Heart right ventricle (tissue), 16 donors: Measurements from ENCODE around the gene MSANTD1. TPM values are rescaled to one million over a fixed set of nuclear protein-coding genes. Genes with fewer than 3 reads are reported as not detected.

ENCODE experiments used
- ATAC-seq, 8 donors: fragments of 200-7000 bp; cut with Tn5 transposase; one replicate each; pipeline ENCODE4 v1.9.1; 2020; ENCODE audit warnings: mild to moderate bottlenecking in 8 of 8, moderate library complexity in 8 of 8, moderate number of reproducible peaks in 1 of 8
- DNase-seq, 2 donors: peaks; one replicate each; pipeline ENCODE4 v3.0.0-alpha.2; 2020
- H3K27ac ChIP-seq, 10 donors: fragments of 200-600 bp; sonication (generic) in 2 of 10; one replicate each; pipeline versions ENCODE4 v1.5.0 to v1.8.0; 2020 to 2022; ENCODE audit warnings: mild to moderate bottlenecking in 3 of 10
- H3K27me3 ChIP-seq, 7 donors: fragments of 200-600 bp; one replicate each; pipeline ENCODE4 v1.8.0; 2021 to 2022; ENCODE audit warnings: mild to moderate bottlenecking in 2 of 7
- H3K36me3 ChIP-seq, 9 donors: fragments of 200-600 bp; sonication (generic) in 1 of 9; one replicate each; pipeline versions ENCODE4 v1.5.0 to v1.8.0; 2020 to 2022; ENCODE audit warnings: mild to moderate bottlenecking in 2 of 9
- H3K4me1 ChIP-seq, 9 donors: fragments of 200-600 bp; sonication (generic) in 1 of 9; one replicate each; pipeline versions ENCODE4 v1.5.0 to v1.8.0; 2020 to 2022; ENCODE audit warnings: mild to moderate bottlenecking in 4 of 9
- H3K4me3 ChIP-seq, 10 donors: fragments of 200-600 bp; sonication (generic) in 2 of 10; one replicate each; pipeline versions ENCODE4 v1.5.0 to v1.8.0; 2020 to 2022; ENCODE audit warnings: mild to moderate bottlenecking in 7 of 10, moderate library complexity in 2 of 10
- H3K9me3 ChIP-seq, 11 donors: fragments of 200-600 bp in 10 of 11; sonication (generic) in 2 of 11; one replicate each; pipeline versions ENCODE4 v1.5.0 to v1.8.0; 2013 to 2022; ENCODE audit warnings: mild to moderate bottlenecking in 2 of 11, control low read depth in 1 of 11, moderate library complexity in 1 of 11
- CTCF ChIP-seq, 9 donors: fragments of 200-600 bp; sonication (generic) in 2 of 9; IDR thresholded peaks; one replicate each; pipeline versions ENCODE4 v1.5.0 to v1.8.0; 2021 to 2022; ENCODE audit warnings: antibody characterized with exemption in 9 of 9, mild to moderate bottlenecking in 5 of 9, moderate library complexity in 1 of 9
- WGBS, 2 donors: extraction: QIAGEN DNeasy Blood & Tissue Kit; methylation state at CpG; one replicate each; pipeline ENCODE4 v1.1.7; 2013; ENCODE audit warnings: inconsistent platforms in 1 of 2; 5-methylcytosine and 5-hydroxymethylcytosine counted together
- intact Hi-C, 10 donors: fragments of 100-400 bp; cut with DNase I; formaldehyde crosslinking; loops; one replicate each; pipeline versions ENCODE4 v1.11.1 to v1.14.2; 2022
- polyA plus RNA-seq, 2 donors: library from polyadenylated mRNA; stranded (reverse); fragments of 200-250 nt; gene quantifications; one replicate each; pipeline ENCODE4 v1.2.3, GENCODE V29; 2013
- total RNA-seq, 10 donors: library from RNA; stranded (reverse); fragmentation: NEBNext Ultra II Directional in 3 of 10; extraction: Animal tissue kit (Norgen Biotek cat#: 25700) in 3 of 10; gene quantifications; one replicate each; pipeline versions ENCODE4 v1.2.1 to v1.2.4, GENCODE V29; 2021 to 2023
- donor health status: Arrhythmogenic right ventricular cardiomyopathy.
- donor health status: ischemic (EF 13 %, LVEDD 7.1; RV severe dilation, severe dysfunction).
- donor health status: healthy with polysubstance abuse.
- donor health status: DM: no; HTN: yes; CAD: no.
- donor health status: DM: no; HTN: no; CAD: no.
- donor health status: ischemic (EF 25% LVEDD 6.9; RV normal size, moderate dysfunction).
- donor health status: ischemic (EF 25% LVEDD 5.7; RV mildly dilated, moderate dysfunction).
- donor health status: healthy.
- donor health status: DM: yes; HTN: yes; CAD: no.
- donor health status: Ischemic cardiomyopathy.
- donor health status: ischemic (EF 35%, LVEDD 5.7; RV mildly dilated, moderate dysfunction).
- donor health status: nonischemic (EF 11% LVEDD 7.7; RV severe dilation, severe dysfunction).
- donor health status: DM: yes; HTN: yes; CAD: no.
- donor health status: PGD.
- donor health status: ischemic (EF 29% LVEDD 5.4; RV normal size, mild dysfunction).
- donor health status: nonischemic (EF 23%, LVEDD 6.1; RV moderate dilation, normal function).

The MSANTD1 gene
- total and polyA plus RNA-seq, 12 donors, result 0.25 to 1.2 (median 0.41) TPM

DNA sequence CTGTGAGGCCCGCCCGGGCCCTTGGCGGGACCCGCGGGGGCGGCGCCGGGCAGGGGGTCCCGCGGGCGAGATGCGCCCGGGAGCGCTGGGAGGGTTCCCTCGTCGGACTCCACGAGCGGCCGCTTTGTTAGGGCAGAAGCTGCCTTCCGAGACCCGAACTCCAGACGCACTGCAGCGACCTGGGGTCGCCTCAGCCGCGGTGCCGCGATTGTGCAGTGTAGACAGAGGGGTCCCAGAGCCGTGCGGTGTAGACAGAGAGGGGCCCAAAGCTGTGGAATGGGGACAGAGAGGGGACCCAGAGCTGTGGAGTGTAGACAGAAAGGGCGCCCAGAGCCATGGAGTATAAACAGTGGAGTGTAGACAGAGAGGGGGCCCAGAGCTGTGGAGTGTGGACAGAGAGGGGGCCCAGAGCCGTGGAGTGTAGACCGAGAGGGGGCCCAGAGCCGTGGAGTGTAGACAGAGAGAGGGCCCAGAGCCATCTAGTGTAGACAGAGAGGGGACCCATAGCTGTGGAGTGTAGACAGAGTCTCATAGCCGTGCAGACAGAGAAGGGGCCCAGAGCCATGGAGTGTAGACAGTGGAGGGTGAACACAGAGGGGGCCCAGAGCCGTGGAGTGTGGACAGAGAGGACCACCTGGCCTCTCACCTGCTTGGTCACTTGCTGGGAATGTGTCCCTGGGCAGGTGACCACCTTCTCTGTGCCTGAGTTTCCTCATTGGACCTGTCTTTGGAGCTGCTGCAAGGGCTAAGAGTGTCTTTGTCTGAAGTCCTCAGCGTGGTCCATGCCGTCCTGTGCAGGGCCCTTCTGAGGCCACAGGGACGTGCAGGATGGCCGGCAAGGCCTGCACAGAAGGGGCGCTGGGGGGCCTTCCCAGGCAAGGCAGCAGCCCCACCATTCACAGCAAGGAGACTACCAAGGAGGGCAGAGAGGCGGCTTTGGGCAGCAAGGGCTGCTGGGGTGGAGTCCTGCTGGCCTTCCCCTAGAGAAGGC, 44.7 kb downstream of the MSANTD1 start:
- peak overlapping the region; percentile 18 to 98 (median 66) for H3K4me3 ChIP-seq
- 14% methylated on average over 42 of the region's 42 CpGs for WGBS, 2 donors
- intact Hi-C loops, result loop anchor here in 2 of 10 donors (5.0 kb wide), 2 partner anchors 71 to 94 kb away; no protein-coding TSS in a partner anchor
- no peaks in the 10 kb centered on the region for H3K36me3 ChIP-seq
- peak in 1 of 8 donors; percentile 3 for ATAC-seq
- H3K9me3 ChIP-seq, result peaks cover 0 to 9% (median 0%) of the 10 kb centered on the region in 11 donors
- peaks cover 9 to 42% (median 21%) of the 10 kb centered on the region in 9 donors for H3K4me1 ChIP-seq
- peak overlapping the region; percentile 67 to 94 (median 76) for H3K27ac ChIP-seq
- H3K27me3 ChIP-seq, result peaks cover 0 to 4% (median 0%) of the 10 kb centered on the region in 7 donors
- TF ChIP-seq CTCF (IDR thresholded peaks at IDR 0.05), result no peak
- DNase-seq, result no peak

GRCh38 chr4:3294401-3295241, 45.7 kb downstream of the MSANTD1 start:
- ATAC-seq (no peak), DNase-seq (no peak)
- peak overlapping the region in 4 of 10 donors; percentile 73 to 94 (median 84) for H3K27ac ChIP-seq
- 91% methylated on average over 19 of the region's 19 CpGs for WGBS, 2 donors
- H3K9me3 ChIP-seq, result peaks cover 0 to 9% (median 0%) of the 10 kb centered on the region in 11 donors
- no peak for TF ChIP-seq CTCF (IDR thresholded peaks at IDR 0.05)
- H3K27me3 ChIP-seq, result peaks cover 0 to 4% (median 0%) of the 10 kb centered on the region in 7 donors
- H3K4me1 ChIP-seq, result peaks cover 9 to 42% (median 26%) of the 10 kb centered on the region in 9 donors
- intact Hi-C loops, result loop anchor here in 2 of 10 donors (5.0 kb wide), 2 partner anchors 72 to 93 kb away; no protein-coding TSS in a partner anchor
- H3K4me3 ChIP-seq, result peak overlapping the region in 3 of 10 donors; percentile 69 to 73 (median 73)
- H3K36me3 ChIP-seq, result no peaks in the 10 kb centered on the region

GRCh38 chr4:3295837-3296624, 47.1 kb downstream of the MSANTD1 start:
- H3K27me3 ChIP-seq, result peaks cover 0 to 4% (median 0%) of the 10 kb centered on the region in 7 donors
- peaks cover 0 to 9% (median 0%) of the 10 kb centered on the region in 11 donors for H3K9me3 ChIP-seq
- DNase-seq (no peak), ATAC-seq (no peak)
- no peak overlapping the region for H3K4me3 ChIP-seq
- peaks cover 7 to 46% (median 30%) of the 10 kb centered on the region in 9 donors for H3K4me1 ChIP-seq
- no peak for TF ChIP-seq CTCF (IDR thresholded peaks at IDR 0.05)
- H3K36me3 ChIP-seq, result no peaks in the 10 kb centered on the region
- WGBS, 2 donors, result 90 to 92% methylated on average over 12 of the region's 12 CpGs
- intact Hi-C loops, result no loop called here
- no peak overlapping the region for H3K27ac ChIP-seq
